HepG2 (cell line): ENCODE data around the gene CELF2. TPM values are rescaled to one million over a fixed set of nuclear protein-coding genes. Genes with fewer than 3 reads are reported as not detected.

Source experiments
- ATAC-seq: fragments of 200-7000 bp; cut with Tn5 transposase; 3 replicates; pipeline ENCODE4 v1.9.1; 2020; ENCODE audit warnings: mild to moderate bottlenecking, moderate library complexity
- BruUV-seq: library from RNA; stranded (reverse); fragments of 400-500 nt; replicated peaks from 2 replicates; lab custom pipeline; 2021; lab: Mats Ljungman, UMichigan
- CTCF ChIA-PET: fragments of 300-600 bp; formaldehyde crosslinking; extraction: SDS; loops from one replicate; lab custom pipeline; 2021; ENCODE audit warnings: low total read pairs, inconsistent platforms, low intra/inter-chr PET ratio; lab: Yijun Ruan, JAX
- POLR2A ChIA-PET: fragments of 350-600 bp; sonication (Branson Sonifier 250); formaldehyde crosslinking; loops from one replicate; lab custom pipeline; 2020; ENCODE audit warnings: antibody characterized with exemption, inconsistent platforms; lab: Yijun Ruan, JAX
- DNase-seq: peaks from one replicate; pipeline ENCODE4 v3.0.0-alpha.2; 2015; ENCODE audit warnings: low spot score
- FAIRE-seq: peaks from 3 replicates; lab custom pipeline; 2011; peaks lifted over from hg19 to GRCh38; lab: Jason Lieb, UNC
- H2AFZ ChIP-seq: one replicate; pipeline ENCODE4 v1.6.1; 2011; ENCODE audit warnings: low read length, inconsistent platforms
- H3K27ac ChIP-seq: fragments of 300-600 bp; 3 replicates; pipeline ENCODE4 v1.8.0; 2011; ENCODE audit warnings: mixed run types, mild to moderate bottlenecking, mixed read lengths, low read length, inconsistent platforms; ENCODE audit not compliant: insufficient read depth; ENCODE audit errors: extremely low read length
- H3K27me3 ChIP-seq, 2 experiments: fragments of 200-600 bp in 1 of 2; 2 replicates in 1 of 2; 3 replicates in 1 of 2; pipeline versions ENCODE4 v1.6.0 to v1.8.0; 2011; ENCODE audit warnings: low read length in 2 of 2, mild to moderate bottlenecking in 2 of 2, moderate library complexity in 2 of 2, inconsistent platforms in 1 of 2; ENCODE audit not compliant: insufficient read depth in 2 of 2, control insufficient read depth in 1 of 2
- H3K36me3 ChIP-seq, 2 experiments: fragments of 200-600 bp in 1 of 2; replicated peaks in 1 of 2; 2 replicates in 1 of 2; 3 replicates in 1 of 2; pipeline versions ENCODE4 v1.5.1 to v1.8.0; 2011; ENCODE audit warnings: low read length in 2 of 2, inconsistent platforms in 1 of 2; ENCODE audit not compliant: insufficient read depth in 2 of 2, control insufficient read depth in 1 of 2
- H3K4me1 ChIP-seq: 2 replicates; pipeline ENCODE4 v1.5.1; 2012; ENCODE audit warnings: low read length, inconsistent platforms; ENCODE audit not compliant: insufficient read depth
- H3K4me2 ChIP-seq: 2 replicates; pipeline ENCODE4 v1.6.0; 2011; ENCODE audit warnings: low read depth, low read length, inconsistent platforms
- H3K4me3 ChIP-seq, 3 experiments: fragments of 200-600 bp in 1 of 3; sonication (generic), shearing (Covaris generic) in 1 of 3; replicated peaks in 1 of 3; 2 replicates each; pipeline ENCODE4 v1.5.1; 2011 to 2016; ENCODE audit warnings: low read length in 3 of 3, inconsistent platforms in 2 of 3, low read depth in 2 of 3, mild to moderate bottlenecking in 2 of 3, control low read depth in 1 of 3, mixed read lengths in 1 of 3; ENCODE audit not compliant: insufficient read depth in 1 of 3
- H3K79me2 ChIP-seq: one replicate; pipeline ENCODE4 v1.6.1; 2011; ENCODE audit warnings: low read length, inconsistent platforms; ENCODE audit not compliant: insufficient read depth
- H3K9ac ChIP-seq: 2 replicates; pipeline ENCODE4 v1.6.0; 2011; ENCODE audit warnings: mild to moderate bottlenecking, low read depth, low read length, inconsistent platforms; ENCODE audit not compliant: insufficient read depth
- H3K9me3 ChIP-seq: 2 replicates; pipeline ENCODE4 v1.5.1; 2012; ENCODE audit warnings: mild to moderate bottlenecking, low read length
- H4K20me1 ChIP-seq: 2 replicates; pipeline ENCODE4 v1.6.0; 2011; ENCODE audit warnings: inconsistent platforms, mild to moderate bottlenecking, low read length, moderate library complexity; ENCODE audit not compliant: insufficient read depth
- BORCS8-MEF2B ChIP-seq: sonication (generic); formaldehyde crosslinking; IDR thresholded peaks from 2 replicates; pipeline ENCODE4 v1.8.0; 2022; ENCODE audit warnings: mild to moderate bottlenecking, missing genetic modification reagents
- SMYD3 ChIP-seq: sonication (generic); formaldehyde crosslinking; IDR thresholded peaks from 2 replicates; pipeline ENCODE4 v1.8.1; 2023; ENCODE audit warnings: mild to moderate bottlenecking, missing genetic modification reagents
- SRSF4 ChIP-seq: fragments of 200-400 bp; formaldehyde crosslinking; IDR thresholded peaks from one replicate; pipeline ENCODE4 v1.6.1; 2018; ENCODE audit warnings: mild to moderate bottlenecking, low read depth, low read length, moderate library complexity; ENCODE audit not compliant: poor library complexity, severe bottlenecking
- YY1 ChIP-seq: IDR thresholded peaks from 2 replicates; pipeline ENCODE4 v1.6.1; 2011; ENCODE audit warnings: low read length, low read depth, moderate library complexity, mild to moderate bottlenecking; ENCODE audit not compliant: insufficient read depth, insufficient replicate concordance
- ZNF775 ChIP-seq: sonication (generic); formaldehyde crosslinking; IDR thresholded peaks from 2 replicates; pipeline ENCODE4 v1.4.0; 2020; ENCODE audit warnings: missing genetic modification reagents, mild to moderate bottlenecking, moderate library complexity, borderline replicate concordance
- ZNF850 ChIP-seq: sonication (generic); formaldehyde crosslinking; conservative IDR thresholded peaks from 2 replicates; pipeline ENCODE4 v1.9.0; 2021; ENCODE audit warnings: mild to moderate bottlenecking, missing genetic modification reagents
- WGBS: methylation state at CpG from one replicate; pipeline ENCODE4 v1.1.6; 2017; ENCODE audit warnings: low lambda C conversion rate; 5-methylcytosine and 5-hydroxymethylcytosine counted together
- in situ Hi-C: cut with HindIII; loops from 2 replicates; pipeline ENCODE4 v1.10.0; 2017; ENCODE audit warnings: low pct_unique_long_range_greater_than_20kb; ENCODE audit not compliant: extremely low pct_ligation_motif_present
- intact Hi-C: fragments of 100-400 bp; cut with micrococcal nuclease; formaldehyde crosslinking; loops from one replicate; pipeline ENCODE4 v1.10.0; 2022; ENCODE audit not compliant: unreplicated experiment
- polyA plus RNA-seq, 8 experiments: library from polyadenylated mRNA; depleted of rRNA in 3 of 8; stranded (reverse) in 7 of 8; unstranded in 1 of 8; fragments of >200 nt; fragmentation: Illumina TruSeq in 4 of 8; extraction: Trizol in 4 of 8; gene quantifications; 2 replicates each; pipeline versions ENCODE4 v1.2.1 to v1.2.3, GENCODE V29; 2011 to 2016; ENCODE audit warnings: low read depth in 4 of 8, missing spikeins in 1 of 8, mixed read lengths in 1 of 8; ENCODE audit not compliant: insufficient read depth in 1 of 8
- total RNA-seq, 5 experiments: library from RNA; depleted of rRNA; stranded (reverse); fragments of >200 nt; fragmentation: Illumina TruSeq; extraction: Trizol; gene quantifications; 2 replicates each; pipeline ENCODE4 v1.2.3, GENCODE V29; 2016; ENCODE audit warnings: low read depth in 1 of 5
- TF ChIP-seq, protein P1 (sequence below): conservative IDR thresholded peaks from 2 replicates; pipeline ENCODE4 v1.6.1; 2018; ENCODE audit warnings: missing genetic modification reagents

The CELF2 gene
- total and polyA plus RNA-seq, 2 of the 13 experiments (the other 11 are each of a cell fraction or from before 2014, with no cell fraction given): not detected

DNA sequence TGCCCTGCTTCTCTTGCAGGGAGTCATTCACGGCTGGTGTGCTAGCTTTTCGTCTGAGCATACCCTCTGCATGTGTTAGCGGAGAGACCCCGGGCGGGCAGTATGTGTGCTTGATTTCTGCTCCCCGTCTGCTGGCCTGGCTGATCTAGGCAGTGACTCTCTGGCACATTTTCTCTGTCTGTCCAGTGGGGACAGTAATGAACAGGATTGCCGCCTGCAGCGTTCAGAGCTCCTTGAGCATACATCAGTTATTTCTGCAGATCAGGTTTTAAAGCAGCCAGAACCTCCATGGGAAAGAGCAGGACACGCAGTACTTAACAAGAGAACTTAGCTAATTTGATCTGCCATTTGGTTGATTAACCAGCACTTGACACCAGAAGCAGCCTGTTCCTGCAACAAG lies 242.5 kb downstream of the CELF2 start (continued):
- TF ChIP-seq, protein P1, sequence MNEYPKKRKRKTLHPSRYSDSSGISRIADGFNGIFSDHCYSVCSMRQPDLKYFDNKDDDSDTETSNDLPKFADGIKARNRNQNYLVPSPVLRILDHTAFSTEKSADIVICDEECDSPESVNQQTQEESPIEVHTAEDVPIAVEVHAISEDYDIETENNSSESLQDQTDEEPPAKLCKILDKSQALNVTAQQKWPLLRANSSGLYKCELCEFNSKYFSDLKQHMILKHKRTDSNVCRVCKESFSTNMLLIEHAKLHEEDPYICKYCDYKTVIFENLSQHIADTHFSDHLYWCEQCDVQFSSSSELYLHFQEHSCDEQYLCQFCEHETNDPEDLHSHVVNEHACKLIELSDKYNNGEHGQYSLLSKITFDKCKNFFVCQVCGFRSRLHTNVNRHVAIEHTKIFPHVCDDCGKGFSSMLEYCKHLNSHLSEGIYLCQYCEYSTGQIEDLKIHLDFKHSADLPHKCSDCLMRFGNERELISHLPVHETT (CRISPR knock-in tag): no peak
- no peak for TF ChIP-seq BORCS8-MEF2B (CRISPR knock-in tag)
- no peak for TF ChIP-seq SMYD3 (CRISPR knock-in tag)
- no peak for TF ChIP-seq YY1

DNA sequence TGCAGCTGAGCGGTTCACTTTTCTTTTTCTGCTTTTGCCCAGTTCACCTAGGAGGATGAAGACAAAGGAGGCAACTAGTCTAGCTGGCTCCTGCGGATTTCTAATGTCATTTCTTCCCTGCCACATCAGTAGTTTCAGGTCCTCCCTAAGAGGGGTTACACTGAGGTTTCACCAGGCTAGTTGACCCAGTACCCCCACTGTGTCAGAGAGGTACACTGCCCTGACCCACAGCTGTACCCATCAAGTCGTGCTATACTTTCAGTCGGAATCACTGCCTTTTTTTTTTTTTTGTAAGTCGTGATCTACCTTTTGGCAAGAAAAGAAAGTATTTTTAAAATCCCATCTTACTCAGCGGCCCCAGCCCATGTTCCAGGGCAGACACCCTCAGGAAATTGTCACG lies 243.5 kb downstream of the CELF2 start:
- Histone ChIP-seq H2AFZ (no peak overlapping the region), H3K9me3 (no peaks in the 10 kb centered on the region), H3K4me2 (no peak overlapping the region), H3K4me1 (no peaks in the 10 kb centered on the region), H3K27ac (no peak overlapping the region), H3K9ac (no peak overlapping the region), H4K20me1 (no peaks in the 10 kb centered on the region), H3K36me3 (no peaks in the 10 kb centered on the region), H3K4me3 (no peak overlapping the region), H3K27me3 (peaks cover 2 to 47% of the 10 kb centered on the region in 2 experiments; a peak in 3 of 5 replicates), H3K79me2 (no peaks in the 10 kb centered on the region)
- no TSS peak for BruUV-seq
- ATAC-seq (no peak), DNase-seq (no peak), FAIRE-seq (no peak)
- WGBS: 1% methylated on average over 7 of the region's 7 CpGs
- in situ Hi-C loops (no loop called here), intact Hi-C loops (no loop called here)
- ChIA-PET POLR2A (no interaction called here), CTCF (no interaction called here)
- TF ChIP-seq ZNF775: no peak
- no peak for TF ChIP-seq SRSF4
- no peak for TF ChIP-seq ZNF850 (CRISPR knock-in tag)
